Right lobe of liver (tissue), 4 donors: ENCODE measurements around the gene MDP1.

Experiments used
- POLR2A ChIP-seq: fragments of 450-650 bp; IDR thresholded peaks from one replicate; pipeline ENCODE4 v1.6.1; 2017; ENCODE audit warnings: antibody characterized with exemption, mild to moderate bottlenecking
- TF ChIP-seq, protein P1 (sequence below), 4 donors: fragments of 200-600 bp in 3 of 4; fragments of 450-650 bp in 1 of 4; IDR thresholded peaks; one replicate each; pipeline versions ENCODE4 v1.5.1 to v1.8.0; 2016 to 2022; ENCODE audit warnings: antibody characterized with exemption in 4 of 4, mild to moderate bottlenecking in 2 of 4
- donor health status: DM: no; HTN: no; CAD: no.
- donor health status: DM: no; HTN: no; CAD: no.
- donor health status: DM: no; HTN: yes; CAD: no.

DNA sequence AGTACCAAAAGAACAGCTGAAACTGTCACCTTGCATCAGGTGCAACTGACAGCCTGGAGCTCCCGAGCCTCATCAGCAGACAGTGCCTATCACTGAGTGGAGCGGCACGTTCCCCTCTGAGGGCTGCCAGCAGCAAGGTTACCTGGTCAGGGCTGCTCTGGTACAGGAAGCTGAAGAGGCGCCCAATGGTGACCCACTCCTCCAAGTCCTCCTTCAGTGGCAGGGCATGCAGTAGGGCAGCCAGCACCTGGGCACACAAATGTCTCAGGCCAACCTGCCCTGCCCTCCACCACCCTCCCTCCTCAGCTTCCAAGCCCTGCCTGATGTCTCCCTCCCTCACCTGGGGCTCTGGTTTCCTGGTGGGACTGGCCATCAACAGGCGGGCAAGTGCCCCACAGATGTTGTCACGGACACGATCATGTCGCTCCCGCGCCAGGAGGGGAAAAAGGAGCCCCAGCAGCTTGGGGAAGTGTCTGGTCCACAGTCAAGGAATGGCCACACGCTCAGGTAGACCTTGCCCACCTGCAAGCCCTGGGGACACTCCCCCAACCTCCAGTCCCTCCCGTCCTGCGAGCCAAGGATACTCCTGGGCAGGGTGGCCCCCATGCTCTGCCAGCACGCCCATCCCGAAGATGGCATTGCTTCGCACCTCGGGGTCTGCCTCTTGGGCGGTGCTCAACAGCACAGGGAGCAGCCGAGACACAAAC, 34.3 kb downstream of the MDP1 start:
- TF ChIP-seq, protein P1, sequence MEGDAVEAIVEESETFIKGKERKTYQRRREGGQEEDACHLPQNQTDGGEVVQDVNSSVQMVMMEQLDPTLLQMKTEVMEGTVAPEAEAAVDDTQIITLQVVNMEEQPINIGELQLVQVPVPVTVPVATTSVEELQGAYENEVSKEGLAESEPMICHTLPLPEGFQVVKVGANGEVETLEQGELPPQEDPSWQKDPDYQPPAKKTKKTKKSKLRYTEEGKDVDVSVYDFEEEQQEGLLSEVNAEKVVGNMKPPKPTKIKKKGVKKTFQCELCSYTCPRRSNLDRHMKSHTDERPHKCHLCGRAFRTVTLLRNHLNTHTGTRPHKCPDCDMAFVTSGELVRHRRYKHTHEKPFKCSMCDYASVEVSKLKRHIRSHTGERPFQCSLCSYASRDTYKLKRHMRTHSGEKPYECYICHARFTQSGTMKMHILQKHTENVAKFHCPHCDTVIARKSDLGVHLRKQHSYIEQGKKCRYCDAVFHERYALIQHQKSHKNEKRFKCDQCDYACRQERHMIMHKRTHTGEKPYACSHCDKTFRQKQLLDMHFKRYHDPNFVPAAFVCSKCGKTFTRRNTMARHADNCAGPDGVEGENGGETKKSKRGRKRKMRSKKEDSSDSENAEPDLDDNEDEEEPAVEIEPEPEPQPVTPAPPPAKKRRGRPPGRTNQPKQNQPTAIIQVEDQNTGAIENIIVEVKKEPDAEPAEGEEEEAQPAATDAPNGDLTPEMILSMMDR (IDR thresholded peaks at IDR 0.05): no peak
- no peak for TF ChIP-seq POLR2A
